Measurements from ENCODE around the gene SCAF8.
"Not testable (repeated sequence)": the region's sequence is repeated elsewhere in the genome, so short reads cannot be mapped to it uniquely, and the experiment has no call there.

The SCAF8 gene

GRCh38 chr6:154785075-154785474 lies 51.9 kb downstream of the SCAF8 start:
- DNase-seq = no peak

- DNase-seq = no peak
These were observed 53.1 kb downstream of the SCAF8 start for GRCh38 chr6:154786144-154786868.

- DNase-seq = no peak
These were observed 58.5 kb downstream of the SCAF8 start for GRCh38 chr6:154791556-154792317.

DNA sequence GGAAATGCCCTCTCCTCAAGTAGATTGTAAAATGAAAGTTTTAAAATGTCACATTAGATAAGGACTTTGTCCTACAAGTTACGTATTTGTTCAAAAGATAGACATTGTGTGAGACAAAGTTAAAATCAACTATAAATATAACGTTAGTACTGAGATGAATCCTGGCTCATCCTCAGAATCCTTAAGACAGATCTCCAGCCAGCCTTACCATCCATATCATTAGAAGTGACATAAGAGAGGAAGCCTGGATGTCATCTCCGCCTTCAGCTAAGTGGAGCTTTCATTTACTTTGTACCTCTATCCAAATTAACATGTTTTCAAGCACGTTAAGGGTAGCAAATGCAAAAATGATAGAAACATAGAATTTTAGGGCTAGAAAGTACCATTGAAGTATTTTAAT lies 59.1 kb downstream of the SCAF8 start:
- no peak for DNase-seq

GRCh38 chr6:154792761-154793160 lies 59.5 kb downstream of the SCAF8 start:
- DNase-seq = no peak

DNA sequence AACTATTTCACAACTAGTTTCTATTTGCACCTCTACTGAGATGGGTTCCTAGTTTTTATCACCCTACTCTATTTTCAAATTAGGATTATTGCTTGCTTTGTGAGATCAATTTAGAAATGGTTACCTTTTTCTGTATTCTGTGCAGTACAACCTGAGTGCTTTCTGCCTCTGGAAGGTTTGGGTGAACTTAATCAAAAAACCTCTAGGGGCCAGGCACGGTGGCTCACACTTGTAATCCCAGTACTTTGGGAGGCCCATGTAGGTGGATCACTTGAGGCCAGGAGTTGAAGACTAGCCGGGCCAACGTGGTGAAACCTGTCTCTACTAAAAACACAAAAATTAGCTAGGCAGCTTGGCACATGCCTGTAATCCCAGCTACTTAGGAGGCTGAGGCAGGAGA lies 63.3 kb downstream of the SCAF8 start:
- DNase-seq = no peak

- DNase-seq = no peak
These were observed 64.6 kb downstream of the SCAF8 start for GRCh38 chr6:154797857-154798256.

DNA sequence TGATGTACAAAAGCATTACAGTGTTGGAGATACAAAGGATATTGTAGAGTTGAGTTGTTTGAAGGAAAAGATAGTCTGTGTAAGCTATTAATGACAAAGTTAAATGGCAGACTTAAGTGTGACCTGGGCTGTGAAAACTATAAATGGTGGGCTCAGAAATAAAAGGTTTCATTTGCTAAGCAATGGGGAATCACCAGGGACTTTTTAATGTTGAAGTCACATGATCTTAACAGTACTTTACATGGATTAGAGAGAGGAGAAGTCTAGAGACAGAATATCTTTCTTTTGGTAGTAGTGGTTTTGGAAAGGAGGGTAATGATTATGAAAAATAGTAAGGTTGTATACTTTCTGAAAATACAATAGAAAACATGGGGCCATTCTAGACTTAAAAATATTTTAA lies 67.1 kb downstream of the SCAF8 start:
- DNase-seq = no peak

- DNase-seq = no peak
These were observed 72.2 kb downstream of the SCAF8 start for GRCh38 chr6:154805288-154805911.

DNA sequence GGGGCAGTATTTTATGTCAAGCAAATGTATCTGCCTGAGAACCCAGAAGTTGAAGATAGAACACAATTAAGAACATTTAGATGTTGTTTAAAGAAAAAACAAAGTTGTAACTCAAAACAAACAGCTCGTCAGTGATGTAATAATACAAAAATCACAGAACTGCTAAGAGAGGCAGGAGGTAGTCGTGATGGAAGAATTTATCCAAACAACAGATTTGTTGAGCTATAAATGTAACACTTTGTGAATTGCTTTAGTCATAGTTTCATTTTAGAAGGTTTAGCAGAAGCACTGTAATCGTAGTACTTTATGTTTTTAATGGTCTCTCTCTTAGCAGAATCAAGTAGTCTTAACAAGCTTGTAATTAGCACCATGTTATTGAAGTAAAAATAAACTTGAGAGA lies 73.6 kb downstream of the SCAF8 start:
- DNase-seq = no peak

GRCh38 chr6:154811663-154812062 lies 78.4 kb downstream of the SCAF8 start:
- not testable (repeated sequence) for DNase-seq

DNA sequence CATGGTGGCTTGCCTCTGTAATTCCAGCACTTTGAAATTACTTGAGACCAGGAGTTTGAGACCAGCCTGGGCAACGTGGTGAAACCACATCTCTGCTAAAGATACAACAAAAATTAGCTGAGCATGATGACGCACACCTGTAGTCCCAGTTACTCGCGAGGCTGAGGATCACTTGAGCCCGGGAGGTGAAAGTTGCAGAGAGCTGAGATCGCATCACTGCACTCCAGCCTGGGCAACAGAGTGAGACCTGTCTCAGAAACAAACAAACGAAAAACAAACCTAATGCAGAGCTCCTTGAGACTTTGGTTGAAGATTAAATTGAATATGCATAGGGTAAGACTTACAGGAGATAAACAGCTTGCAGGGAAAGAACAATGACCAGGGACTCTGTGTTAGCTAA lies 80.8 kb downstream of the SCAF8 start:
- DNase-seq = no peak

DNA sequence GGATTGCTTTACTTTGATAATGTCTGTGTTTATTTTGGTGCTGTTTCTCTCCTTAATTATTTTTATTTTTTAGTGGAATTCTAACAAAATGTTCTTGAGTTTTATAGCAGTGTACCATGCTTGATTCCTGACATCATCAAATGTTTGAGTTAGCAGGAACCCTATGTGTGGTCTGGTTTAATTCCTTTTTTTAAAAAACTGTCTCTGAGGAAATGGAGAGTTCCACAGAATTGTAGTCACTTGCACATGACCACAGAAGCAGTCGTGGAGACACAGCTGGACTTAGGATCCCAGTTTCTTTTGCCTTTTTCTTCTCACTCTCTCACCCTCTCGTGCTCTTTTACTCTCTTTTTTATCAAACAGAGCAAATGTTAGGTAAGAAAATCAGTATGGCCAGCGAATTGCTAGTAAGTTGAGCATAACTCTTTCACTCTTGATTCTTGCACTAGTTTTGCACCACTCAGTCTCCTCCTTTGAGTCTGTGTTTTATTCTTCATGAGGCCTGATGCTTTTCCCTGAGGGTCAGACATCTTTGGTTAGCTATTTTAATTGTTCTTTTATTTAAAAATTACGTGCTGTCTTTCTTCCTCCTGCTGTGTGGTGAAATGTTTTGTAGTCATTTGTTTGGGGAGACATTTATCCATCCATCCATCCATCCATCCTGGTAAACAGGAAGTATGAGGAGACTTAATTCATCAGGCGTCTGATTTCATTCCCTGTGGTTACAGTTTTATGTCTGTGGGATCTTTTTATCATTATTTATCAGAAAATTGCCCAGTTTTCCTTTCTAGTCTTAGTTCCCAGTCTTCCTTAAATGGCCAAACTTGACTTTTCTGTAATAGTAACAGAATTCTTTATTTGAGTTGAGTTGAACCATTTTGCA lies 83.0 kb downstream of the SCAF8 start:
- no peak for DNase-seq

GRCh38 chr6:154821099-154821498 lies 87.9 kb downstream of the SCAF8 start:
- no peak for DNase-seq

GRCh38 chr6:154821638-154822037 lies 88.4 kb downstream of the SCAF8 start:
- no peak for DNase-seq

DNA sequence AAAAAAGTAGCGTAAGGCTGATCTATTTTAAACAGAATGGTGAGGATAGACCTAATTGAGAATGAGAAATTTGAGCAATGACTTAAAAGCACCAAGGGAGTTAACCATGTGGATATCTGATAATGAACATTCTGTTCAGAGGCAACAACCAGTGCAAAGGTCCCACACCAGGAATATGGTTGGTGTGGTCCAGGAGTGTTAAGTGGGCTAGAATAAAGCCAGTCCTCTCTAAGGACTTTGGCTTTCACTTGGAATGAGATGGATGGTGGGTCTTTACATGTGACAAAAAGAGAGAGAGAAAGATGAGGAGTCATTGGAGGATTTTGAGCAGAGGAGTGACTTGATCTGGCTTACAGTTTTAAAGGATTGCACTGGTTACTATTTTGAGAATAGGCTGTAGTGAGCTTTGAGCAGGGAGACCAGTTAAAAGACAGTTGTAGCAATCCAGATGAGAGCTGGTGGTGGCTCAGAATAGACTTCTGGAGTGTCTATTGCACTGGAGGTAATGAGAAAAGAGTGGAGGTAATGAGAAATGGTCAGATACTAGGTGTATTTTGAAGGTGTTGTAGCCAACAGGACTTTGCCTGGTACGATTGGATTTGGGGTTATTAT lies 89.8 kb downstream of the SCAF8 start:
- DNase-seq = no peak

DNA sequence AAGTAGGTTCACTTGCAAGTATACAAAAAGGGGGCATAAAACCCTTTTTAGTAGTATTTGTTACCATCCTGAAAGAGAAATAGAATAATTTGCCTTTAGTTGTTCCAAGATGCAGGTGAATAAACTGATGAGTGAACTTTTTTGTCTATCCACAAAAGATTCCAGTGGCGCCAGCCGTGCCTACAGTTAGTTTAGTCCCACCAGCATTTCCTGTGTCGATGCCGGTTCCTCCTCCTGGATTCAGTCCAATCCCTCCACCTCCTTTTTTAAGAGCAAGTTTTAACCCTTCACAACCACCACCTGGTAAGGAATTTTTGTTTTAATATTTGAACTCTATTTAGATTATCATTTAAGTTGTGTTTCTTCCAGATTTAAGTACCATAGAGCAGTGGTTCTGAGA lies 90.9 kb downstream of the SCAF8 start:
- no peak for DNase-seq

DNA sequence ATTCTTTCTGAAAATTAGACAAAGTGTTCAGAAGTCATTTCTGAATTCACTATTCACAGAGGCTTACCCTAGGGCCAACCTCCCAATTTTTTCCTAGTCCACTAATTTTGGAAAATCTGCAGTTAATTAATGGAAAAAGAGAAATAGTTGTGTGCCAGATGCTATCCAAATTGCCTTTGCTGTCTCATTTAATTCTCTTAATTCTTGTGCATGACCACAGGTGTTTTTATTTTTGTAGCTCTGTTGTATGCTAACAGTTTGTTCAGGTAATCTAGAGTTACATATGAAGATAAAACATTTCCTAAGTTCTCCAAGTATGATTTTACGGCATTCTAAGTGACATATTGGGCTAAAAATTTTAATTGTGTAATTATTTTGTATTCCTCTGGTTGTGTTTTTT lies 96.8 kb downstream of the SCAF8 start:
- no peak for DNase-seq

DNA sequence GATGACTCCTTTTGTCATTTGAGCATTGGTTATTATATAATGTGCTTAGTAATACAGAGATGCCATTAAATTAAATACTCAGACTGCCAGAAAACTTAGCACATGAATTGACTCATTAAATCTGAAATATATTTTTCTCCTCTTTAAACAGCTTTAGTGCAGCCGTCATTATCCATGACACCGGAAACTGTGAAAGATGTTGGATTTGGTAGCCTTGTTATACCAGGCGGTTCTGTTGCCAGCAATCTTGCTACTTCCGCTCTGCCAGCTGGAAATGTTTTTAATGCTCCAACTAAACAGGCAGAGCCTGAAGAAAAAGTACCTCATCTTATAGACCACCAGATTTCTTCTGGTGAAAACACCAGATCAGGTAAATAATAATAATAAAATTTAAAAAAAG lies 97.6 kb downstream of the SCAF8 start:
- no peak for DNase-seq

DNA sequence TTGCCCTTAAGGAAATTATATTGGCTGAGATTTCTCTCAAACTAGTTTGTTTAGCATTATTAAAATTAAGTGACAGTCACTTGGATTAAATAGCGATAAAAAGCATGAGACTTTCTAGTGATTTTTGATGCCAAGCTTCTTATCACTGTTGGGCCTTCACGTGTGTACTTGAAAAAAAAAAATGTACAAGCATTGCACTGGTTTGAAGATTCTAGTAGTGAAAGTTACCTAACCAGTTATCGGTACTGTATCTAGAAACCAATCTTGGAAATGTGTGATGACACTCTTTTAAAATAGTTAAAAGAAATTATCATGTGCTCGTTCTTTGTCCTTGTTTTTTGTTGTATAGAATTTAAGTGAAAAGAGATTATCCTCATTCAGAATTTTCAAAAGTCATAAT lies 102.1 kb downstream of the SCAF8 start:
- DNase-seq = no peak

DNA sequence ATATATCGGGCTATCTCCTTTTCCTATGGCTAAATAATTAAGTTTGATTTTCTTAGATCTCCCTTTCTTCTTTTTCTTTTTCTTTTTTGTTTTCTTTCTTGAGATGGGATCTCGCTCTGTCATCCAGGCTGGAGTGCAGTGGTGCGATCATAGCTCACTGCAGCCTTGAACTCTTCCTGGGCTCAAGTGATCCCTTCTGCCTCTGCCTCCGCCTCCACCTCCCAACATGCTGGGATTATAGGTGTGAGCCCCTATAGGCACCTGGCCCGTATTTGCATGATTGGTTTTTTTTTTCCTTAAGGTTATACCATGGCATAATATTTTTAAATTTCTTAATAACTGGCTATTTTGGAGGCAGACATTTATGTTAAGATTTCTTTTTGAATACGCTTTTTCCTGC lies 106.3 kb downstream of the SCAF8 start:
- no peak for DNase-seq

GRCh38 chr6:154840363-154840762 lies 107.1 kb downstream of the SCAF8 start:
- DNase-seq = no peak

GRCh38 chr6:154841109-154841508 lies 107.9 kb downstream of the SCAF8 start:
- DNase-seq = no peak

Data from activated gamma-delta T cell (primary cell).